ENCODE measurements around the gene LVRN. TPM values are rescaled to one million over a fixed set of nuclear protein-coding genes. Genes with fewer than 3 reads are reported as not detected.

LVRN gene
- total RNA-seq, 1 experiment from 2014 or later, result 1.9 TPM

DNA sequence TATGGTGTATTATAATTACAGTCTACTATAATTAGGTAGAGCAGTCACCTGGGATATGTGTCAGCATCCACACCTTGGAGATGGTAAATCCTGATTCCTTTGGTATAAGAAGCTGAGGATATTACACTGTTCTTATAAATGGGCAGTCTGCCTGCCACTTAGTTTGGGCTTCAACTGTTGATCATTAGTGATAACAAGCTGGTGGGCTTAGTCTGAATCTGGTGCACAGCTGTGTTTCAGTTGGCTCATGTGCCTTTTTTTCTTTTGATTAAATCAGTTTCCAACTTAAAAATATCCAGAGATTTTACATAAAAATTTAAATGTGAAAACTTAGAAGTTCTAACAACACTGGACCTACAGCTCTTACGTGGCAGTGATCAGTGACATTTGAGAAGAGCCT, 21.2 kb downstream of the LVRN start:
- ATAC-seq, result no peak
- BruUV-seq (replicated peaks), result no TSS peak

More for the DNA sequence above, 21.2 kb downstream of the LVRN start:
- intact Hi-C loops (cut with micrococcal nuclease), result no loop called here
- Histone ChIP-seq H3K9ac (ENCODE audit: low read length) (no peak overlapping the region), H3K36me3 (ENCODE audit: control insufficient read depth in 1 of 2, insufficient read depth in 2 of 2, low read length in 2 of 2) (no peaks in the 10 kb centered on the region), H4K20me1 (ENCODE audit: insufficient read depth) (no peaks in the 10 kb centered on the region), H3K4me1 (ENCODE audit: control insufficient read depth in 1 of 2, insufficient read depth in 2 of 2, low read length in 2 of 2) (peaks cover 0 to 6% of the 10 kb centered on the region in 2 experiments; a peak in 1 of 4 replicates), H3K4me2 (ENCODE audit: low read length) (no peak overlapping the region), H3K9me2 (ENCODE audit: insufficient read depth) (no peaks in the 10 kb centered on the region), H3K79me2 (ENCODE audit: insufficient read depth, low read length) (no peaks in the 10 kb centered on the region), H3K27ac (ENCODE audit: low read depth, low read length) (no peak overlapping the region), H3K4me3 (replicated peaks in 1 of 2; ENCODE audit: low read depth in 1 of 2, low read length in 2 of 2) (no peak overlapping the region), H2AFZ (ENCODE audit: low read depth, low read length, poor library complexity, severe bottlenecking) (no peak overlapping the region), H3K27me3 (ENCODE audit: insufficient read depth, low read length) (no peaks in the 10 kb centered on the region), H3K9me3 (ENCODE audit: control insufficient read depth in 1 of 2, insufficient read depth in 1 of 2, low read depth in 1 of 2, low read length in 2 of 2) (no peaks in the 10 kb centered on the region)
- CTCF ChIA-PET, result no interaction called here
- RAD21 ChIA-PET (ENCODE audit: low non-redundant PET in 1 of 2, low total read pairs in 2 of 2, uncharacterized antibody in 2 of 2, unreplicated experiment in 2 of 2), result no interaction called here
- TF ChIP-seq, protein P1, sequence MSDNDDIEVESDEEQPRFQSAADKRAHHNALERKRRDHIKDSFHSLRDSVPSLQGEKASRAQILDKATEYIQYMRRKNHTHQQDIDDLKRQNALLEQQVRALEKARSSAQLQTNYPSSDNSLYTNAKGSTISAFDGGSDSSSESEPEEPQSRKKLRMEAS (IDR thresholded peaks at IDR 0.05), result no peak
- TF ChIP-seq ZNF274 (IDR thresholded peaks at IDR 0.05; ENCODE audit: low read depth, low read length) (no peak), POLR2A (IDR thresholded peaks at IDR 0.05; ENCODE audit: borderline replicate concordance, extremely low read depth, insufficient read depth, insufficient read length) (no peak), TCF7L2 (IDR thresholded peaks at IDR 0.05; ENCODE audit: borderline replicate concordance, extremely low read depth, insufficient read depth, insufficient read length) (no peak), JUND (IDR thresholded peaks at IDR 0.05) (no peak), EGR1 (IDR thresholded peaks at IDR 0.05; ENCODE audit: low read depth) (no peak), POLR2AphosphoS5 (IDR thresholded peaks at IDR 0.05; ENCODE audit: low read depth, low read length) (no peak), EZH2phosphoT487 (IDR thresholded peaks at IDR 0.05; ENCODE audit: borderline replicate concordance) (no peak), SRF (IDR thresholded peaks at IDR 0.05; ENCODE audit: low read depth) (no peak), SIN3A (IDR thresholded peaks at IDR 0.05; ENCODE audit: low read depth) (no peak), CTCF (IDR thresholded peaks at IDR 0.05 in 2 of 3, conservative IDR thresholded peaks at IDR 0.05 in 1 of 3; ENCODE audit: borderline replicate concordance in 1 of 3, insufficient read depth in 1 of 3, low read depth in 2 of 3, low read length in 2 of 3) (no peak), YY1 (IDR thresholded peaks at IDR 0.05; ENCODE audit: extremely low read depth, insufficient replicate concordance, low read depth, low read length) (no peak), RAD21 (IDR thresholded peaks at IDR 0.05; ENCODE audit: low read depth) (no peak), CBX3 (IDR thresholded peaks at IDR 0.05; ENCODE audit: low read depth) (no peak), EZH2 (IDR thresholded peaks at IDR 0.05) (no peak), SP1 (IDR thresholded peaks at IDR 0.05; ENCODE audit: low read depth) (no peak), CEBPB (IDR thresholded peaks at IDR 0.05; ENCODE audit: low read depth) (no peak)
- no peak for DNase-seq (ENCODE audit: low read depth, low spot score)
- POLR2A ChIA-PET, result interaction anchor here (1.2 kb wide), 1 partner anchor 9 kb away, joined by 4 read pairs; no protein-coding TSS in a partner anchor

Measured in HCT116 (cell line).